Lower leg skin (tissue), 4 donors: ENCODE results near the gene RNF14. TPM values are rescaled to one million over a fixed set of nuclear protein-coding genes. Genes with fewer than 3 reads are reported as not detected.

Source experiments
- DNase-seq, 2 donors: peaks; one replicate each; pipeline ENCODE4 v3.0.0-alpha.2; 2019; ENCODE audit warnings: low spot score in 2 of 2
- H3K4me3 ChIP-seq: fragments of 200-600 bp; sonication (generic); 2 replicates; pipeline ENCODE4 v1.5.1; 2017; ENCODE audit warnings: mild to moderate bottlenecking, low read depth; ENCODE audit not compliant: poor library complexity, severe bottlenecking
- POLR2A ChIP-seq, 2 donors: fragments of 450-650 bp; IDR thresholded peaks; one replicate each; pipeline ENCODE4 v1.6.1; 2016 to 2017; ENCODE audit warnings: antibody characterized with exemption in 2 of 2, mild to moderate bottlenecking in 1 of 2, moderate library complexity in 1 of 2
- WGBS, 2 donors: methylation state at CpG; one replicate each; pipeline ENCODE4 v1.1.5; 2018; 5-methylcytosine and 5-hydroxymethylcytosine counted together
- intact Hi-C: fragments of 100-400 bp; cut with DNase I; formaldehyde crosslinking; loops from one replicate; pipeline ENCODE4 v1.15.0; 2023; ENCODE audit warnings: low total_unique reads
- total RNA-seq, 4 donors: library from RNA; depleted of rRNA; stranded (reverse); fragments of >200 nt; gene quantifications; one replicate each; pipeline ENCODE4 v1.1.0, GENCODE V29; 2016
- TF ChIP-seq, protein P1 (sequence below), 3 donors: fragments of 450-650 bp; IDR thresholded peaks; one replicate each; pipeline ENCODE4 v1.5.1; 2016; ENCODE audit warnings: antibody characterized with exemption in 3 of 3, mild to moderate bottlenecking in 3 of 3, moderate library complexity in 2 of 3

RNF14 gene
- total RNA-seq, 4 donors from 2014 or later = 32.2 to 57.3 (median 48.8) TPM

DNA sequence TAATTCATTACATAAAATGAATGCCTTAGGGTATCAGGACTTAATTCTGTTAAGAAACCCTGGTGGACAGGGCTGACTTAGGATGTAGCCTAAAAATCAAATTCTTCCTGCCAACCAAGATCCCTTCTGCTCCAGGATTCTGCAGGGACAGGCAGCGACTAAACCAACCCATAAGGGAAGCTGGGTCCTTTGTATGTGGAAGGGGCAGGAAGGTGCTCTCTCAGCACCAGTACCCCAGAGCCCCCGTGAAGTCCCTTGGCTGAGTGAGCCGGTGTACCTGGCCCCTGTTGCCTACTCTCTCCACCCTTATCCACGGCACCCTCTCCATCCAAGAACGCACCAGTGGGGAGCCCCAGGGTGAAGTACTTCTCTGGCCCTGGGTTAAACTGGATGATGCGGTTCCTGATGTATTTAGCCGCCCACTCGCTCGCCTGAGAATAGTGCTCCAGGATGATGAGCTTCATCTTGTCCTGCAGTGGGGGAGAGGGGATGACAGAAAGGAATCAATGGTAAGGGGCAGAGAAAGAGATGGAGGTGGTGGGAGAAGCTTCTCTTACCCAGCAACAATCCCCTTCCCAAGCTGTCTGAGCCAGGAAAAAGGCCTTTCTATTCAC, 42.8 kb downstream of the RNF14 start:
- 88 to 89% methylated on average over 9 of the region's 9 CpGs for WGBS, 2 donors
- TF ChIP-seq, protein P1, sequence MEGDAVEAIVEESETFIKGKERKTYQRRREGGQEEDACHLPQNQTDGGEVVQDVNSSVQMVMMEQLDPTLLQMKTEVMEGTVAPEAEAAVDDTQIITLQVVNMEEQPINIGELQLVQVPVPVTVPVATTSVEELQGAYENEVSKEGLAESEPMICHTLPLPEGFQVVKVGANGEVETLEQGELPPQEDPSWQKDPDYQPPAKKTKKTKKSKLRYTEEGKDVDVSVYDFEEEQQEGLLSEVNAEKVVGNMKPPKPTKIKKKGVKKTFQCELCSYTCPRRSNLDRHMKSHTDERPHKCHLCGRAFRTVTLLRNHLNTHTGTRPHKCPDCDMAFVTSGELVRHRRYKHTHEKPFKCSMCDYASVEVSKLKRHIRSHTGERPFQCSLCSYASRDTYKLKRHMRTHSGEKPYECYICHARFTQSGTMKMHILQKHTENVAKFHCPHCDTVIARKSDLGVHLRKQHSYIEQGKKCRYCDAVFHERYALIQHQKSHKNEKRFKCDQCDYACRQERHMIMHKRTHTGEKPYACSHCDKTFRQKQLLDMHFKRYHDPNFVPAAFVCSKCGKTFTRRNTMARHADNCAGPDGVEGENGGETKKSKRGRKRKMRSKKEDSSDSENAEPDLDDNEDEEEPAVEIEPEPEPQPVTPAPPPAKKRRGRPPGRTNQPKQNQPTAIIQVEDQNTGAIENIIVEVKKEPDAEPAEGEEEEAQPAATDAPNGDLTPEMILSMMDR (IDR thresholded peaks at IDR 0.05) = no peak
- TF ChIP-seq POLR2A (IDR thresholded peaks at IDR 0.05) = no peak
- intact Hi-C loops = no loop called here
- no peak for DNase-seq
- H3K4me3 ChIP-seq = no peak overlapping the region

DNA sequence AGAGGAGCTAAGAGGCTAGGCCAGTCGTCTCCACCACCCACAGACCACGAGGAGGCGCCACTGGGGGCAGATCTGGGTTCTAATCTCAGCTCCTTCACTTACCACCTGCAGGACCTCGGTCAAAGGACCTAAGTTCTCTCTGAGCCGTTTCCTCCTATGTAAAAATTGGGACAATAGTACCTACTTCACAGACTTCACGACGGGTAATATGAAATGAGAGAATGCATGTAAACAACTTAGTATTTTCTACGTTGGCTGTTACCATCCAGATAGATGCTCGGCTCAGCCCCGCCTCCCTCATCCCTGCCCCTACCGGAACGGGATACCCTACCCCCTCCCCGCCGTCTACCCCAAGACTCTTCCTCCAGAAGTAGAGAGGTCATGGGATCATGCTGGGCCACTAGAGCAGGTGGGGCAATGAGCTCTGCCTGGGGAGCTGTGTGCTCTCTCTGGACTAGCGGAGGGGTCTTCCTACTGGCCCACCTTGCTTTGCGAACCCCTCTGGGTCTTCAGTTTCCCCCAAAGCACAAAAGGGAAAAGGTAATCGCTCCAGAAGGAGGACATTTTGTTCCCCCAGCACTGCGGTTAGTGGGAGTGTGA, 43.4 kb downstream of the RNF14 start:
- H3K4me3 ChIP-seq = peak overlapping the region; percentile 48
- peak; percentile 47 to 90 for DNase-seq
- TF ChIP-seq, protein P1 (IDR thresholded peaks at IDR 0.05) = no peak
- no peak for TF ChIP-seq POLR2A (IDR thresholded peaks at IDR 0.05)
- 9 to 13% methylated on average over 18 of the region's 18 CpGs for WGBS, 2 donors
- intact Hi-C loops = no loop called here

DNA sequence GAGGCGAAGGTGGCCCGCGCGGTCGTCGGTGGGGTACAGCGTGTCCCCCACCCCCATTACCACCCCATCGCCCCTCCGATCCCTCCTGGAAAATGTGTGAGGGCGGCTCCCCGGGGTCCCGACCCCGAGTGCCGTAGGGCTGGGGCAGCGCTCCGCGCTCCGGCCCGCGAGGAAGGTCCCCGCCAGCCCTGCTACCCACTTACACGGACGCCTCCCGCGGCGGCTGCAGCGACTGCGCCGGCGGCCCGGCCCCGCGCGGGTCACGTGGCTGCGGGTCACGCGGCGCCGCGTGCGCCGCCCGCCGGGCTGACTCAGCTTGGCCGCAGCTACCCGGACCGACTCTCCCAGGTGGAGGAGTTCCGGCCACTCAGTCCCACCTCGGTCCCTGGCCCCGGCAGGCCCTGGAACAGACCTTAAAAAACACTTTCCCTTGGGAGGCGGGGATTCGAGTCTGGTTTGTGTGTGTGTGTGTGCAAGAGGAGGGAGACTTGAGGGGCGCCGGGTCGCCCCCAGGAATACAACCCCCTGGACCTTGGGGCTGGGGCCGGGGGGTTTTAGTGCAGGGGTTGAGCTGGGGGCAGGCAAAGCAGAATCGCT, 44.0 kb downstream of the RNF14 start, which contains the start of gene GNPDA1:
Gene GNPDA1 (minus strand): TSS at position 236 of the 597 bp plus-strand sequence. CDS start 992 bp downstream, outside the sequence.
- WGBS, 2 donors = 1% methylated on average over 27 to 58 of the region's 58 CpGs
- intact Hi-C loops = no loop called here
- no peak for TF ChIP-seq POLR2A (IDR thresholded peaks at IDR 0.05)
- TF ChIP-seq, protein P1 (IDR thresholded peaks at IDR 0.05) = no peak
- peak; percentile 69 to 95 for DNase-seq
- peak within 1 kb of the TSS; percentile 48 for H3K4me3 ChIP-seq

DNA sequence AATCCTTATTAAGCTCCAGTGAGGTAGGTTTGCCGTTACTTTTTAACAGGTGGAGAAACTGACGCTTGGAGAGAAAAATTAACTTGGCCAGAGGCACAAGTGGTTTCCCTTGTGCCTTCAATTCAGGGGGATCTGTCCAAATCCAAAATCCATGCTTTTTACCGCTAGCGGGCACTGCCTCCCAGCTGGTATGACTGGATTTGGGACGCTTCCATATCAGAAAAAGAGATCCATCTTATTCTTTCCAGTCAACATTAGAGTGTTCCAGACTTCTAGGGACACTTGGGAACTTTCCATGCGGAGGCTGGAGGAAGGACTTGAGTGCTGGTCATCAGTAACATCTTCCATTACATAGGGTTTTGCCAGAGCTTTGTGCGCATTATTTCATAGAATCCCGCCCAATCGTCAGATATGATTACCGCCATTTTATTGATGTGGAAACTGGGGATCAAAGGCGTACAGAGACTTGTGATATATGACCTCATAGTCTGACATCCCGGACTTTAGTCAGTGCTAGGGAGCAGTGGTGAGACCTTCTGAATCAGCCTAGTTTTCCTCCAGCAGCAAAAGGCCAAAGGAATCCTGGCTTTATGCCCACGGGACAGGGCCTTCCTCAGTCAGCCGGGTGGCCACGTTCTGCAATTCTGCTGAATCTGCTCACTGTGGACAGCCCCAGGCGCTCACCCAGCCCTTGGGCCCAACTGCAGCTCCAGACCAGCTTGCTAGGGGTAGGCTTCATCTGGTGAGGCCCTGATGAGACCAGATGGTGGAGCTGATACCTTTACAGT, 45.0 kb downstream of the RNF14 start:
- no peak for TF ChIP-seq POLR2A (IDR thresholded peaks at IDR 0.05)
- TF ChIP-seq, protein P1 (IDR thresholded peaks at IDR 0.05) = no peak
- no peak overlapping the region for H3K4me3 ChIP-seq
- whole genome bisulfite sequencing, 2 donors = 74 to 81% methylated on average over 16 of the region's 16 CpGs
- intact Hi-C loops = no loop called here
- DNase-seq = peak; percentile 68 to 87

DNA sequence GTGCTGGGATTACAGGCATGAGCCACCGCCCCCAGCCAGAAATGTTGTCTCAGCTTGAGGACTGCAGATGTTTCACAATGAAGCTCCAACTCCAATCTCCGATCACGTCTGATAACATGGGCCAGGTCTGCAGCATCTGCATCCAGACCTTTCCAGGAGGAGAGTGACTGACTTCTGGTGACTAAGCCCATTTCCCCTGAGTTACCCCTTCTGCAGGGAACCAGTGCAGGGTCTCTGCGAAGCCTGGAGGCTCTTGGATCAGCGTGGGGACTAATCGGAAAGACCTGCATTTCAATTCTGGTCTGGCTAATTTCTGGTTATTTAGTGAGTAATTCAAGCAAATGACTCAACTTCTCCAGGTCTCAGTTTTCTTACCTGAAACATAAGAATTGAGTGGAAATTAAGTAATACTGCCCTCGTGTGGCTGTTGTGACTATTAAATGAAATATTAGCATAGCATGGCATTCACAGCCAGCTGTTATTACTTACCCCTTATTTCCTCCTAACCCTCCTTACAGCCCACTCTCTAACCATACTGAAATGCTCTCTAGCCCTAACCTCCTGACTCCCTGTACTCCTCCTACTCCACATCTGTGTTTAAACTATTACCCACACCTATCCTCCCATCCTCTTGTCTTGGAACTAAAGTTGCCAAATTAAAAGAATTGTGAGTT, 46.1 kb downstream of the RNF14 start:
- 50 to 54% methylated on average over 7 of the region's 7 CpGs for WGBS, 2 donors
- TF ChIP-seq, protein P1 (IDR thresholded peaks at IDR 0.05) = no peak
- no peak for TF ChIP-seq POLR2A (IDR thresholded peaks at IDR 0.05)
- no peak overlapping the region for H3K4me3 ChIP-seq
- peak in 1 of 2 donors; percentile 30 for DNase-seq
- intact Hi-C loops = no loop called here
